HG03354 (cell line): ENCODE measurements around the gene CPSF3.
A peak's percentile ranks its signal among the peaks of the same experiment; 100 is the strongest.

Source experiments
- ATAC-seq: cut with Tn5 transposase; IDR thresholded peaks from one replicate; pipeline ENCODE4 v1.9.1; 2021; ENCODE audit warnings: mild to moderate bottlenecking; ENCODE audit not compliant: unreplicated experiment, poor library complexity, severe bottlenecking

CPSF3 gene

DNA sequence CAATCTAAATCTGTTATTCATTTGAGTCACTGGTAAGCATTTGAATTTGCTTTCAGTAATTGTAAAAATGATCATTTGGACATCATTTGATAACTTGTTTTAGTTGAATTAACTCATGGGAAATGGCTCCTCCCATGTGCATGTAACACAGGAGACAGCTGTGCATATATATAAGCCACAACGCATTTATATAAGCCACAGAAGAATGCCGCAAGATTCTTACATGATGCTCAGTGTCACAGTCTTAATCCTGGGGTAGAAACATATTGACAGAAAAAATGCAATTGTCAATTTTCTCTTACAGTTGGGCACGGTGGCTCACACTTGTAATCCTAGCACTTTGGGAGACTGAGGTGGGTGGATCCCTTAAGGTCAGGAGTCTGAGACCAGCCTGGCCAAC, 37.6 kb downstream of the CPSF3 start:
- ATAC-seq, result no peak

DNA sequence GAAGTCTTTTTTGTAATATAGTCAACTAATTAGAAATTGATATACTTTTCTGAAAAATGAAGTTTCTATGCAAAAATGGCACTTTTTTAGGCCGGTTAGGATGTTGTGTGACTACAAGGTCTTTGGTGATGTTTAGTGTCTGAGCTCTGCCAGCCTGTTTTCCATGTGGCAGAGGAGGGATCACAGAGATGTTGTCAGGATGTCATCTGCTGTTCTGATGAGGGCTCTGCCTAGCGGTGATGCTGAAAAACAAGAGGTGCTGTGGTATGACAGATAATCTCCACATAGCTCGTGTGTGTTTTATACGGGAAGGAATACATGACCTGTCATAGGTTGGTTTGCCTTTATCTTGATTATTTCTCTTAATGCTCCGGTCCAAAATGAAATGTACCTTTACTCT, 38.9 kb downstream of the CPSF3 start:
- ATAC-seq, result no peak

DNA sequence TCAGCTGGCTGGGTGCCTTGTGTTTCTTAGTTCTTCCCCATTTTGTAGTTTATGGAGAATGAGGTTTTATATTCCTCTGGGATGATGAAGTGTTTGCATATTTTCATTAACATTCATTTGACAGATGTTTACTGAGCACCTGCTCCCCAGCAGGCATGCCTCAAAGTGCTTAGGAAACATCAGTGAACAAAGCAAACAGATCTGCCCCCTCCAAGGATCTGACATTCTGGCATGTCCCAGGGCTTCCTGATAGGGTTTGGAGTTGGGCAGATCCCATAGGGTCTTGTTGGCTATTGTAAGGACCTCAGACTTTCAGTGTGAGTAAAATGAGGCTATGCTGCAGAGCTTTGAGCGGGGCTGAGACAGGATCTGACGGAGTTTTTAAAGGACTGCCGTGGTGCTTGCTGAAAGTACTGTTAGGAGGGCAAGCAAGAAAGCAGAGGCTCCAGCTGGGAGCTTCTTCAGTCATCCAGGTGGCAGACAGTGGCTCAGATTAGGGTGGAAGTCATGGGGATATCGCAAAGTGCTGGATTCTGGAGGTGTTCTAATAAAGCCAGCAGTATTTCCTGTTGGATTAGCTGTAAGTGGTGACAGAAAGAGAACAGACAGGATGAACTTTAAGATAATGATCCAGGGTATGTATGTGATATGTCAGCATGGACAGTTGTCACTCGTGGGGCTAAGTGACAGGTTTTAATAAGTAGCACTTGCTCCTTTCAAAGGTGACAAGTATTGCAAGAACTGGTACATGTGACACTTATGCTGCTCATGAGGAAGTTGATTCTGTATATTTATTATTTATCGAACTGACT, 39.6 kb downstream of the CPSF3 start:
- ATAC-seq, result no peak

DNA sequence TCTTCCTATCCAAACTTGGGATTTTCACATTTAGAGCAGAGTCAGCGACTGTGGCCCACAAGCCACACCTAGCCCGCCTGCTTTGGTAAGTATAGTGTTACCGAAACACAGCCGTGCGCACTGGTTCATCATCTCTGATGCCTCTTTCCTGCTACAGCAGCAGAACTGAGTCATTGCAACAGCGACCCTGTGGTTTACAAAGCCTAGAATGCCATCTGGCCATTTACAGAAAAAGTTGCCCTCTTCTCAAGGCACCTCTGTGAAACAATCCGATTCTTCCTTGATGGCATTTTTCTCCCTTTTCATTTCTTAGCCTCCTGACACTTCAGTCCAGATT, 40.2 kb downstream of the CPSF3 start:
- ATAC-seq, result no peak

DNA sequence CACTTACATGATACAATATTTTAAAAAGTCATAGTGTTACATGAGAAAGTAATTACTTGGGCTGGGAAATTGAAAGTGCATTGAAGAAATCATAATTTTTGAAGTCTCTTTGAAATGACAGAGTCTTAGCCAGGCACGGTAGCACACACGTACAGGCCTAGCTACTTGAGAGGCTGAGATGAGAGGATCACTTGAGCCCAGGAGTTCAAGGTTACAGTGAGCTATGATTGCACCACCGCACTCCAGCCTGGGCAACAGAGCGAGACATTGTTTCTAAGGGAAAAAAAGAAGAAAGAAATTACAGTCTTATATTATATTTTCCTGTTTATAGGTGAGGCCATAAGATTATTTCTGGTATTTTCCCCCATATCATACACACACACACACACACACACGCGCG, 41.7 kb downstream of the CPSF3 start:
- no peak for ATAC-seq

DNA sequence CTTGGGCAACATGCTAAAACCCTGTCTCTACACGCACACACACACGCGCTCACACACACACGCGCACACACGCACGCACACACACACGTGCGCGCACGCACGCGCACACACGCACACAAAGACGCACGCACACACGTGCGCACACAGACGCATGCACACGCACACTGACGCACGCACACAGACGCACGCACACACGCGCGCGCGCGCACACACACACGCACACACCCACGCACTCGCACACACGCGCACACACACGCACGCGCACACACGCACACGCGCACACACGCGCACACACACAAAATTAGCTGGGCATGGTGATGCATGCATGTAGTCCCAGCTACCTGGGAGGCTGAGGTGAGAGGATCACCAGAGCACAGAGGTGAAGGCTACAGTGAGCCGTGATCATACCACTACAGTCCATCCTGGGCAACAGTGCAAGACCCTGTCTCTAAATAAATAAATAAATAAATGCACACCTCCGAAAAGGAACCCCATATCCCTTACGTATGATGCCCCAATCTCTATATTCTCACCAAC, 42.8 kb downstream of the CPSF3 start:
- ATAC-seq, result no peak

DNA sequence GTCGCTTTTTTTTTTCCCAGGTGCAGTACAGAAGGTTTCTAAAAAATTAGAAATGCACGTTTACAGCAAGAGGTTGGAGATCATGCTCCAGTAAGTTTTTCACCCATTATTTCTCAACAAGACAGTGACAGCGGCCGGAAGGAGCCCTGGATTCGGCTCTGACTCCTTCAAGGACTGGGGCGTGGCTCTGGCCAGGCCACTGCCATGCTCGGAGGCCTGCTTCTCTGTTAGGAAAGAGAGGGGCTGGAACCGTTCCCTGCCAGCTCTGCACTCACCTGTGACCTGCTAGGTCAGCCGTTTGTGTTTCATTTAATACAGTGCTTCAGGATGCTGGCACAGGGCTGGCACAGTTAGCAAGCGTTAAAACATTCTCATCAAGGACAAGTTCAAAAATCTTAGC, 44.2 kb downstream of the CPSF3 start:
- ATAC-seq, result no peak

DNA sequence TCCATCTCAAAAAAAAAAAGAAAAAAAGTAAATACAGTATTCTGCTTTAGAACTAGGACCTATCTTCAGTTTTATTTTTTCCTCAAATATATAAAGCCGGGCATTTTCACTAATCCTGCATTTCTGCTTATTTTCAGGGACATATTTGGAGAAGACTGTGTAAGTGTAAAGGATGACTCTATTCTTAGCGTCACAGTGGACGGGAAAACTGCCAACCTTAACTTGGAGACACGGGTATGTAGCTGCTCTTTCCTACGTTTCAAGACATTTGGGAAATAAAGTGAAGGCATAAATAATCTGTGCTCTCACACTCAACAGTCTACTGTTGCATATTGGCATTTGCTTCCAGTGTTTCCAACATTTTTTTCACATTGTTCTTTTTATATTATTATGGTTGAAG, 47.8 kb downstream of the CPSF3 start:
- ATAC-seq, result no peak

DNA sequence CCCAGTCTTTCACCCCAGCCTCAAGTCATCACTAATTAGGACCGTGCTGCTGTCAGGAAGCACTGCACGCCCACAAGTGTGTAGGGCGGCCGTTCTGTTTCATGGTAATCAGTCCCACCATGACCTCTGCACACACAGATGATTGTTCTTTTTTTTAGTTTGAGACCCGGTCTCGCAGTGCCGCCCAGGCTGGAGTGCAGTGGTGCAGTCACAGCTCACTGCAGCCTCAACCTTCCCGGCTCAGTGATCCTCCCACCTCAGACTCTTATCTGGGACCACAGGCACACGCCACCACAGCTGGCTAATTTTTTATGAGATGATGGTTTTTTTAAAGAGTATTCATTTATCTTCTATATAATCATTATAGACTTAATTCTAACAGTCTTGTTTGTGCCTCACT, 49.1 kb downstream of the CPSF3 start:
- ATAC-seq, result no peak

DNA sequence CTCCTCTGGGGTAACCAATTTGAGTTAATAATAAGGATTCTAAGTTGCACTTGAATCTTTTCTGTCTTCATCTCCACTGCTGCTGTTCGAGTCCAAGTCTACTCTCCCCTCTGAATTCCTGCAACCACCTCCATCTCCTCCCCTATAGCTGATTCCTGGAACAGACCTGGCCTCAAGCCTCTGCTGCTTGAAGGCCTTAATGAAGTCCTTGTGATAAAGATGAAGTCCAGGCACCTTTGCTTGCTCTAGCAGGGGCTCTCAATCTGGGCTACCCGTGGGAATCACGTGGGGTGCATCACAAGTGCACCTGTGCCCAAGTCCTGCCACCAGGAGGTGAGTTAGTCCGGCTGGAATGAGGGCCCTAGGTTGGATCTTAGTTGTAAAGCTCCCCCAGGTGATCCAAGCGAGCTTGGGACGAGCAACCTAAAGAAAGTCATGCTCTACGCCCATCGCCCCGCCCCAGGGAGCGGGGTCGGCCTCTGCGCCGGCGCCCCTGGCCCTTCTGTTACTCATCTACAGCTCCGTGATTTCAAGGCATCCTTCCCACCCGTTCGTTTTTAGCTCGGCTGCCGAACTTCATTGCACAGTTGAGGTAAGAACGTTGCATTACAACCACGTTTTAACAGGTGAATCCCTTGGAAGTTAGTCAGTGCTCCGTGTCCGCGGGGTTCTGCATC, 50.0 kb downstream of the CPSF3 start:
- peak; percentile 33 for ATAC-seq

DNA sequence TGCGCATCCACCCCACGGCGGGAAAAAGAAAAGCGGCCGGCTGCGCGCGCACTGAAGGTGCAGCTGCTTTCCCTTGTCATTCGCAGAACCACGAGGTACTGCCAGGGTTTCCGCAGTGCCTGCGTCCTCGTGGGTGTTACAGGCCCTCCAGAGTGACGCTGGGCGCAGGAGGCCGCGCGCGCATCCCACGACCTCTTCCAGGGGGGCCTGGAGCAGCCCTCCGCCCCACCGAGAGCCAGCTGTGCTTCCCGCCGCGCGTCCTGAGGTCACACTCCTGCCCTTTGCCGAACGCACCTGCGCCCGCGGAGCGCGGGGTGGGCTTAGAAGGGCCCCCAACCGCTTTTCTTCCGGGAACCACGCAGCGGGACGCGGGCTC, 50.5 kb downstream of the CPSF3 start:
- ATAC-seq, result peak; percentile 57

DNA sequence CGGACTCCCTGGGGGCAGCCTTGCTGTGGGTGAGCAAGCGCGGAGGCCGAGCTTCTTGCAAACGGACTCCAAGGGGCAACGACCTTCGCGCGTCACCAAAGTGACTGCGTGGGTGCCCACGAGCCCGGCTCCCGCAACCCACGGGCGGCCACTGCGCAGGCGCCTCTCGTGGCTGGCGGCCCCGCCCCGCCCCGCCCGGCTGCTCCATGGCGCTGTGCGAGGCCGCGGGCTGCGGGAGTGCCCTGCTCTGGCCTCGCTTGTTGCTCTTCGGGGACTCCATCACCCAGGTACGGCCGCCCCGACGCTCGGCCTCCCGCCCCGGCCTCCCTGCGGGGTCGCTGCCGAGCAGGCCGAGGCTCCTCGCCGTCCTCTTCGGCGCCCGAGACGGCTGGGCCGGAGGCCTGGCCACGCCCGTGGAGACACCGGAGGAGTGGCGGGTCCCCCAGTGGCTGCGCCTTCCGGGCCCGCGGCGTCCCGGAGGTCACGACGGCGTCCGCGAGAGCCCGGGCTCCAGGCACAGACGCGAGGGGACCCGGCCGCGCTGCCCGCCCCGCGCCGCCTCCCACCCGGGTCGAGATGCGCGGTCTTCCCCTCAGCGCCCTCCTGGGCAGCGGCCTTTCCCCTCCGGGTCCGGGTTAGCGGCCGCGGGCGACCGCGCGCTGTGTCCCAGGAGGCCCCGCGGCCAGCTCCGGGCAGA, 51.1 kb downstream of the CPSF3 start, which contains the start of gene IAH1:
TSS of gene IAH1 (plus strand) at position 191 of the 697 bp plus-strand sequence. CDS start at position 207, 16 bp downstream.
- peak; percentile 75 for ATAC-seq

DNA sequence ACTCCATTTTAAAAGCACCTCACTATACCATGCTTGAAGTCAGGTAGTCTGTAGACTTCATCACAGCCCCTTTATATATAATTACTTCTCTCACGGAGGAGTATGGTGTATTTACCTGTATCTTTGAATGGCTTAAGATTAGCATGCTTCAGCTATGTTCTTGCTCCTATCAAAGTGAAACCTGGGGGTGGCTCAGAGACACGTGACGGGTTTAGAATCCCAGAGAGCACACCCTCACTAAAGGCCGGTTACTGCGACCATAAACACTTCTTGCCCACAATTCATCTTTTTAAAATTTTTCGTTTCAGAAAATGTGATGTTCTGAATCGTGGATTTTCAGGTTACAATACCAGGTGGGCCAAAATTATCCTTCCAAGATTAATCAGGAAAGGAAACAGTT, 54.5 kb downstream of the CPSF3 start:
- no peak for ATAC-seq

DNA sequence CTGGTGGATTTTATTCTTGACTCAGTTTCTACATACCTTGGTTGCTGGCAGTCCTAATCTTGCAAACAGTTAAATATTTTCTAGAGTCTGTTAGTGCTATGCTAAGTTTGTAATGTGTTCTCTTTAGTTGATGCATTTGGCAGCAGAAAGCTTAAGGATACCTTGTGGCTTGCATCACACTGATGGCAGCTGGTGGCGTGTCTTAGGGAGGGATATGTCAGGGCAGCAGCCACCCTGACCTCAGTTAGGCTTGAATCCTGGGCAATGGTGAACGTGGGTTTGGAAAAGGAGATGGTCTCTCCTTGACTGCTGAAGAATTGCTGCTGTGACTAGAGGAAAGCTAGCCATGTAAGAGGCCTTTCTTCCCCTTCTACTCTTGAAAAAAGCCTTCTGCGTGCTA, 55.1 kb downstream of the CPSF3 start:
- ATAC-seq, result no peak

DNA sequence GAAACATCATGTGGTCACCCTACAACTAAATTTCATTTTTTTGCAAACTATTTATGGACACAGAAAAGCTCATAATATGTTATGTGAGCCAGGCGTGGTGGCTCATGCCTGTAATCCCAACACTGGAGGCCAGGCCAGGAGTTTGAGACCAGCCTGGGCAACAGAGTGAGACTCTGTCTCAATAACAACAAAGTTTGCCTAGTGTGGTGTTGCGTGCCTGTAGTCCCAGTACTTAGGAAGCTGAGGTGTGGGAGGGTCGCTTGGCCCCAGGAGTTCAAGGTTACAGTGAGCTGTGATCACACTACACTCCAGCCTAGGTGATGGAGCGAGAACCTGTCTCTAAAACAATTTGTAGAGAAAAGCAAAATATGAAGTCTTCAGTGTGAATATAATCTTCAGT, 56.7 kb downstream of the CPSF3 start:
- no peak for ATAC-seq

DNA sequence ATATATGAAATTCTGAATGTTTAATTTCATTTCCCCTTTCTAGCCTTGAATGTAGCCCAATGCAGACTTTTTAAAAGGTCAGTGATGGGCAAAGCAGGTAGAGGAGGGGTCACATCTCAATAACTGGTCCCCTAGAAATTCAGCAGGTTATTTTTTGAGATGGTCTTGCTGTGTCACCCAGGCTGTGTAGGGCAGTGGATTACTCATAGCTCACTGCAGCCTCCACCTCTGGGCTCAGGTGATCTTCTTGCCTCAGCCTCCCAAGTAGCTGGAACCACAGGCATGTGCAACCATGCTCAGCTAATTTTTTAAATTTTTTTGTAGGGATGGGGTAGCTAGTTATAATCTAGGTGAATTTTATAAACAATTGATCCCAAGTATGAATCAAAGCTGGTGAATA, 59.7 kb downstream of the CPSF3 start:
- ATAC-seq, result no peak

DNA sequence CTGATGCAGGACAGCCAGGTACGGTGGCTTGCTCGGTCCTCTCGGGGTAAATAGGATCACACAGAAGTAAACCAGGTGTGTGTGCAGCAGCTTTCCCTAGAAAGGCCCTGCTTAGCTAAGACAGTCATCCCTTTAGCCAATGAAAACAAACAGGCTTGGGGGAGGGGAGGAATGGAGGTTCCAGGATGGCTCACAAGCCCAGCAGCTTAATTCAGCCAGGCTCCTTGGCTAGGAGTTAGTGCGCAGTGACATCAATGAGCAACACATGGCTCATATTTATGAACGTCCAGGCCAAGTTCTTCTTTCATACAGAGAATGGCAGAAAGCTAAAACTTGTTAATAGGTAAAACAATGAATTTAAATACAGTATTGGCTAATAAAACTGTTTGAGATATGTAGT, 61.1 kb downstream of the CPSF3 start:
- no peak for ATAC-seq

DNA sequence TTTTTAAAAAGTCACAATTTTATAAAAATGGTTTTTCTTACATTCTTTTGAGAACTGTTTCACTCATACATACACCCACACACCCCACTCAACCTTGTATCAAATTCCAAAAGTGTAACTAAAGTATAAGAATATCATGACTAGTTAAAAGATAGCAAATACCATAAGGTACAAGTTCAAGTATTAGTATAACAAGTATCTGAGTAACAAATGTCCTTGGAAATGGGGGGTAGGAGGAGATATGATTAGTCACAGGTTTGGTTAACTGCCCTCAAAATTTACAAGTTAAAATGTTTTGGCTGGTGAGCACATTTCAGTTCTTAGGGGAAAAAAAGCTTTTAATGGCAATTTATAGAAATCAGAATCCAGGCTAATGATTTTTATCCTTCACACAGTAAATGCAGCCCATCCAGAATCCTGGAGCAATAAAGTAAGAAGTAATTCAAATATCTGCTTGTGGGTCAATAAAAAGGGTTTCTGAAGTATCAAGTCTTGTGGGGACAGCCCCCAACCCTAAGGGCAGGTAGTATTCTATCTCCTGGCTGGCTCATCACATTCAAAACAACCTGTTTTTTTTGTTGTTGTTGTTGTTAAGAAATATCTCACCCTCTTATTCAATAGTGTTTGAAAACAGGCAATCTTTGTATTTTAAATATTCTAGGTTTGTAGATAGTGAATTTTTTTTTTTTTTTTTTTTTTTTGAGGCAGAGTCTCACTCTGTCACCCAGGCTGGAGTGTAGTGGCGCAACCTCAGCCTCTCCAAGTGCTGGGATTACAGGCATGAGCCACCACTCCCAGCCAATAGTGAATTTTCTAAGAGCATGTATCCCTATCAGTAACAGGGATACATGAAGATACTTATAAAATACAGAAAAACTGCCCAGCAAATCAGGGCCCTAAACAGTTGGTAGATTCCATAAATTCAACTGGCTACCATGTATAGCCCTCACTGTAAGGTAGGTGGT, 65.4 kb downstream of the CPSF3 start:
- no peak for ATAC-seq

DNA sequence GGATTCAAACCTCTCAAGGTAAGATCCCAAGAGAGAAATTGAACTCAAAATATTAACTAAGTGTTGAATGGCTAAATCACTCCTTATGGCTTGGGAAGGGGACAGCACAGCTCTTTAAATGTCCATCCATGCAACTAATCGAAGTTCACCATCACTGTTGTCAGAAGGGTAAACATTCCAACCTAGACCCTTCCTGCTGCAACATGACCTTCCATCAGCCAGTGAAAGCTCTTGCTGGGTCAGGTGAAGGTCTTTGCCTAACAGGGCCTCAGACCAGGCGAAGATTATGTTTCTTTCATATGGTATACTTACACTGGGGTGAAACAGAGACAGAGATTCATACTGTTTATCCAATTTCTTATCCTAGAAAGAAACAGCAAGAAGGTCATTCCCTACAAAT, 67.3 kb downstream of the CPSF3 start:
- ATAC-seq, result no peak

DNA sequence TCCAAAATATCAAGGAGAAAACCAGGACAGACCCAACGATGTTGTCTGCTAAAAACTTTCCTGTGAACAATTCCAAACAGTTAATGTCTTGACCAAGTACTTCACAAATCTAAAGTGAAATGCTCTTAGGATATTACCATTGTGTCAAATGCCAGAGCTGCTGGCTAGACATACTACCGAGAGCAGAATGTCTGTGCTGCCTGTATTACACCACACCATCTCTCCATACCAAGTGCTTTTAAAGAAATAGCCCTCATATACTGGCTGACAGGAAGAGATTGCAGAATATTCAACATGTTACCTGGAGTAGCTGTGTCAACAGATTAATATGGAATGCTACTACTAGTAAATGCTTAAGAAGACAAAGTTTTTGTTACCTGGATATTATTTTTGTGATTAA, 69.5 kb downstream of the CPSF3 start:
- ATAC-seq, result no peak
